Chondrocyte (in vitro differentiated cells): ENCODE measurements around the gene ASCC2. TPM values are rescaled to one million over a fixed set of nuclear protein-coding genes. Genes with fewer than 3 reads are reported as not detected.
"Not testable (repeated sequence)": the region's sequence is repeated elsewhere in the genome, so short reads cannot be mapped to it uniquely, and the experiment has no call there.

Source experiments
- DNase-seq: peaks from one replicate; pipeline ENCODE4 v3.0.0; 2021; ENCODE audit warnings: mixed read lengths, low spot score
- H3K27ac Mint-ChIP-seq: one replicate; pipeline ENCODE4 v1.8.0; 2021; ENCODE audit warnings: mild to moderate bottlenecking, moderate library complexity, mixed read lengths; ENCODE audit not compliant: unreplicated experiment
- H3K27me3 Mint-ChIP-seq: 2 replicates; pipeline ENCODE4 v1.8.0; 2021; ENCODE audit warnings: low read depth, mixed read lengths
- H3K36me3 Mint-ChIP-seq: 2 replicates; pipeline ENCODE4 v1.8.0; 2021; ENCODE audit warnings: low read depth, mixed read lengths
- H3K4me1 Mint-ChIP-seq: 2 replicates; pipeline ENCODE4 v1.8.0; 2021; ENCODE audit warnings: low read depth, mild to moderate bottlenecking, mixed read lengths
- H3K4me3 Mint-ChIP-seq: one replicate; pipeline ENCODE4 v1.8.0; 2021; ENCODE audit warnings: mild to moderate bottlenecking, moderate library complexity, mixed read lengths; ENCODE audit not compliant: unreplicated experiment
- H3K9me3 Mint-ChIP-seq: 2 replicates; pipeline ENCODE4 v1.8.0; 2021; ENCODE audit warnings: low read depth, mixed read lengths
- total RNA-seq: library from RNA; stranded (reverse); gene quantifications from 3 replicates; pipeline ENCODE4 v1.2.1, GENCODE V29; 2021
- TF ChIP-seq, protein P1 (sequence below): fragments of 200-600 bp; sonication (generic); IDR thresholded peaks from 2 replicates; pipeline ENCODE4 v1.5.0; 2021; ENCODE audit warnings: antibody characterized with exemption, mild to moderate bottlenecking, moderate library complexity

ASCC2 gene
- total RNA-seq, 1 donor from 2014 or later, result 43.2 TPM

DNA sequence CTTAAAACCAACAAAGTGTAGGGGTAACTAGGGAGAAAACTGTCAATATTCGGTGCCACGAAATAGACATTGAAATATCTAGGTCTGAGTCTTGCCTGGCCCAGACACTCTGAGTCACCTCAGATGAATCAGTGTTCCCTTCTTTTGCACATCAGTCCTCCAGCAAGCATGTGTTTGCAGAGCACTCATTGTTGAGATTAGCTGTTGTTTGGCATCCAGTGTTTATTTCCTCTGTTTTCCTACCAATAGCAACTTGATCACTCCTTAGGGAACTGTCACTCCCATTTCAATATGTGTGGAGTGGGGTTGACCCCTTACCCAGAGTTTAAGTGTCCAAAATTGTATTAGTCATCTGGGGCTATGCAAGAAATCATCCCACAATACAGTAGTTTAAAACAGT lies 4.7 kb upstream of the ASCC2 start:
- TF ChIP-seq, protein P1, sequence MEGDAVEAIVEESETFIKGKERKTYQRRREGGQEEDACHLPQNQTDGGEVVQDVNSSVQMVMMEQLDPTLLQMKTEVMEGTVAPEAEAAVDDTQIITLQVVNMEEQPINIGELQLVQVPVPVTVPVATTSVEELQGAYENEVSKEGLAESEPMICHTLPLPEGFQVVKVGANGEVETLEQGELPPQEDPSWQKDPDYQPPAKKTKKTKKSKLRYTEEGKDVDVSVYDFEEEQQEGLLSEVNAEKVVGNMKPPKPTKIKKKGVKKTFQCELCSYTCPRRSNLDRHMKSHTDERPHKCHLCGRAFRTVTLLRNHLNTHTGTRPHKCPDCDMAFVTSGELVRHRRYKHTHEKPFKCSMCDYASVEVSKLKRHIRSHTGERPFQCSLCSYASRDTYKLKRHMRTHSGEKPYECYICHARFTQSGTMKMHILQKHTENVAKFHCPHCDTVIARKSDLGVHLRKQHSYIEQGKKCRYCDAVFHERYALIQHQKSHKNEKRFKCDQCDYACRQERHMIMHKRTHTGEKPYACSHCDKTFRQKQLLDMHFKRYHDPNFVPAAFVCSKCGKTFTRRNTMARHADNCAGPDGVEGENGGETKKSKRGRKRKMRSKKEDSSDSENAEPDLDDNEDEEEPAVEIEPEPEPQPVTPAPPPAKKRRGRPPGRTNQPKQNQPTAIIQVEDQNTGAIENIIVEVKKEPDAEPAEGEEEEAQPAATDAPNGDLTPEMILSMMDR, result no peak
- peak overlapping the region; percentile 88 for H3K27ac Mint-ChIP-seq
- peaks cover 8% of the 10 kb centered on the region for H3K9me3 Mint-ChIP-seq
- DNase-seq, result no peak
- H3K27me3 Mint-ChIP-seq, result no peaks in the 10 kb centered on the region
- H3K4me1 Mint-ChIP-seq, result peaks cover 23% of the 10 kb centered on the region
- H3K4me3 Mint-ChIP-seq, result no peak overlapping the region
- no peaks in the 10 kb centered on the region for H3K36me3 Mint-ChIP-seq

DNA sequence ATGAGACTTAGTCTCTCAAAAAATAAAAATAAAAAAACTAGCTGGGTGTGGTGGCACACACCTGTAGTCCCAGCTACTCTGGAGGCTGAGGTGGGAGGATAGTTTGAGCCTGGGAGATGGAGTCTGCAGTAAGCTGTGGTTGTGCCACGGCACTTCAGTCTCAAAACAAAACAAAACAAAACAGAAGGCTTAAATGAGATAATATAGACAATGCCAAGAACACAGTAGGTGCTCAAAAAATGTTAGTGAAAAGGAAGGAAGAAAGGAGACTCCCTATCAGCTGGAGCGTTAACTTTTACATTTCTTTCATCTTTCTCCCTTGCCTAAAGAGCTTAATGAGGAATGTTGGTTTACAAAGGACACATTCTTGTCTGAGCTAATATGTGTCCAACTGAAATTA lies 4.1 kb upstream of the ASCC2 start:
- no peaks in the 10 kb centered on the region for H3K36me3 Mint-ChIP-seq
- TF ChIP-seq, protein P1, result no peak
- H3K4me1 Mint-ChIP-seq, result peaks cover 28% of the 10 kb centered on the region
- no peak for DNase-seq
- peak overlapping the region; percentile 88 for H3K27ac Mint-ChIP-seq
- peaks cover 8% of the 10 kb centered on the region for H3K9me3 Mint-ChIP-seq
- no peak overlapping the region for H3K4me3 Mint-ChIP-seq
- no peaks in the 10 kb centered on the region for H3K27me3 Mint-ChIP-seq

DNA sequence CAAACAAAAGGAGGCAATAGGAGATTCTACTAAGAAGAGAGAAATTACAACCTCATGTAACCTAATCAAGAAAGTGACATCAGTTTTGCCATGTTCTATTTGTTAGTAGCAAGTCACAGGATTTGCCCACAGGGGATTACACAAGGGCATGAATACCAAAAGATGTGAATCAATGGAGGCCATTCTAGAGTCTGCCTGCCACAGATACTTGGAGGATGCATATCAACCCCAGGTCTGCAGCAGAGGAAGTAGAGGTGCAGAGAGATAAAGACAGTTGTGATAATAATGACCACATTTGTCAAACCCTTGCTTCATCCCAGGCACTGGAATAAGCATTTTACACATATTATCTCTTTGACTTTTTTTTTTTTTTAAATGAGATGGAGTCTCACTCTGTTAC lies 2.4 kb upstream of the ASCC2 start:
- TF ChIP-seq, protein P1, result no peak
- no peak for DNase-seq
- H3K4me3 Mint-ChIP-seq, result no peak overlapping the region
- no peaks in the 10 kb centered on the region for H3K27me3 Mint-ChIP-seq
- no peaks in the 10 kb centered on the region for H3K9me3 Mint-ChIP-seq
- no peak overlapping the region for H3K27ac Mint-ChIP-seq
- H3K4me1 Mint-ChIP-seq, result peaks cover 45% of the 10 kb centered on the region
- H3K36me3 Mint-ChIP-seq, result no peaks in the 10 kb centered on the region

DNA sequence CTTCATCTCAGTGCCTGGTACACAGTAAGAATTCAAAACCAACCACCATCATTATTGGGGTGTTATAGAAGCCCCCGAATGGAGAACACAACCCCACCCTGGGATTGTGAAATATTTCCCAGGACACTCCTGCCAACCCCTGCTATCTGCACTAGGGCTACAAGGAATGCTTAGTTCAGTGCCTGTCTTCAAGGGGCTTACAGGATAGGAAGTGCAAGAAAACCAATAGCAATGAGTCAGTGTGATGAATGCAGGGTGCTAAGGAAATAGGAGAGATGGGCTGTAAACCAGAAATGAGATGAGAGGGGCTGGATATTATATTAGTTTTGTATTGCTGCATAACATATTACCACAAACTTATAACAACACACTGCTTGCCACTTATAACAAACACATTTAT lies 965 bp upstream of the ASCC2 start:
- Mint-ChIP-seq H3K4me3 (no peak overlapping the region), H3K27me3 (no peaks in the 10 kb centered on the region), H3K9me3 (no peaks in the 10 kb centered on the region), H3K36me3 (peaks cover 3% of the 10 kb centered on the region), H3K4me1 (peaks cover 45% of the 10 kb centered on the region), H3K27ac (no peak overlapping the region)
- TF ChIP-seq, protein P1, result no peak
- DNase-seq, result no peak

DNA sequence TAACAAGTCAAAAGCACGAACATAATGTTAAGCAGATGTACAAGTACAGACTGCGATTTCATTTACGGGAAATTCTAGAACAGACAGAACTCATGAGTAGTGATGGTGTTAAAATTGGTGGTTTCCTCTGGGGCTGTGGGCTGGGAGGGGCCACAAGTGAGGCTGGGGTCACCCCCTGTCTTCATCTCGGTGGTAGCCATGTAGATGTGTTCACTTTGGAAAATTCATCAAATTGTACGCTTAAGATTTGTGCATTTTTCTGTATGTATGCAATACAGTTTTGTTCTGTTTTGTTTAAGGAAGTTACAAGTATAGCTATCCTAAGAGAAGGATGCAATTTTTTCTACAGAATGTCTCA lies 504 bp upstream of the ASCC2 start:
- no peak for DNase-seq
- Mint-ChIP-seq H3K27me3 (no peaks in the 10 kb centered on the region), H3K4me1 (peaks cover 45% of the 10 kb centered on the region), H3K9me3 (no peaks in the 10 kb centered on the region), H3K36me3 (peaks cover 4% of the 10 kb centered on the region), H3K27ac (peak overlapping the region; percentile 84), H3K4me3 (peak overlapping the region; percentile 80)
- TF ChIP-seq, protein P1, result no peak

DNA sequence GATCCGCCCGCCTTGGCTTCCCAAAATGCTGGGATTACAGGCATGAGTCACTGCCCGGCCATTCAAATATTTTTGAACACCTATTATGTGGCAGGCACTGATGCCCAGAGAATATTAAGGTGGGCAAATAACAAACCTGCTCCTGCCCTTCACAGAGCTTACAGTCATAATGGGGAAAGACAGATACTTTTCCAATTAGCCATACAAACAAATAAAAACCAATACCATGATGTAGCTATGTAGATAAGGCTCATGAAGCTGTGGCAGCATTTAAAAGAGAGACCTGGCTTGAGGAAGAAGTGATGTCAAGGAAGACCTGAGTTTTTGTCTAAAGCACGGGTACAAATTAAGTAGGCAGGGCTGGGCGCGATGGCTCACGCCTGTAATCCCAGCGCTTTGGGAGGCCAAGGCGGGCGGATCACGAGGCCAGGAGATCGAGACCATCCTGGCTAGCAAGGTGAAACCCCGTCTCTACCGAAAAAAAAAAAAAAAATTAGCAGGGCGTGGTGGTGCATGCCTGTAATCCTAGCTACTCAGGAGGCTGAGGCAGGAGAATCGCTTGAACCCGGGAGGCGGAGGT lies 1.2 kb downstream of the ASCC2 start:
- not testable (repeated sequence) for DNase-seq, H3K9me3 Mint-ChIP-seq, H3K36me3 Mint-ChIP-seq, H3K27me3 Mint-ChIP-seq
- Mint-ChIP-seq H3K27ac (peak overlapping the region; percentile 27), H3K4me1 (peaks cover 32% of the 10 kb centered on the region), H3K4me3 (peak overlapping the region; percentile 80)
